Head of caudate nucleus (tissue), 42 donors: ENCODE data around the gene GNGT2.
A peak's percentile ranks its signal among the peaks of the same experiment; 100 is the strongest.

Experiments used
- DNase-seq, 42 donors: peaks; one replicate each; pipeline versions ENCODE4 v3.0.0 to v3.0.0-alpha.2; 2020 to 2021; ENCODE audit warnings: mixed read lengths in 7 of 42
- intact Hi-C: fragments of 100-400 bp; cut with DNase I; formaldehyde crosslinking; loops from one replicate; pipeline ENCODE4 v1.15.0; 2022

GNGT2 gene

DNA sequence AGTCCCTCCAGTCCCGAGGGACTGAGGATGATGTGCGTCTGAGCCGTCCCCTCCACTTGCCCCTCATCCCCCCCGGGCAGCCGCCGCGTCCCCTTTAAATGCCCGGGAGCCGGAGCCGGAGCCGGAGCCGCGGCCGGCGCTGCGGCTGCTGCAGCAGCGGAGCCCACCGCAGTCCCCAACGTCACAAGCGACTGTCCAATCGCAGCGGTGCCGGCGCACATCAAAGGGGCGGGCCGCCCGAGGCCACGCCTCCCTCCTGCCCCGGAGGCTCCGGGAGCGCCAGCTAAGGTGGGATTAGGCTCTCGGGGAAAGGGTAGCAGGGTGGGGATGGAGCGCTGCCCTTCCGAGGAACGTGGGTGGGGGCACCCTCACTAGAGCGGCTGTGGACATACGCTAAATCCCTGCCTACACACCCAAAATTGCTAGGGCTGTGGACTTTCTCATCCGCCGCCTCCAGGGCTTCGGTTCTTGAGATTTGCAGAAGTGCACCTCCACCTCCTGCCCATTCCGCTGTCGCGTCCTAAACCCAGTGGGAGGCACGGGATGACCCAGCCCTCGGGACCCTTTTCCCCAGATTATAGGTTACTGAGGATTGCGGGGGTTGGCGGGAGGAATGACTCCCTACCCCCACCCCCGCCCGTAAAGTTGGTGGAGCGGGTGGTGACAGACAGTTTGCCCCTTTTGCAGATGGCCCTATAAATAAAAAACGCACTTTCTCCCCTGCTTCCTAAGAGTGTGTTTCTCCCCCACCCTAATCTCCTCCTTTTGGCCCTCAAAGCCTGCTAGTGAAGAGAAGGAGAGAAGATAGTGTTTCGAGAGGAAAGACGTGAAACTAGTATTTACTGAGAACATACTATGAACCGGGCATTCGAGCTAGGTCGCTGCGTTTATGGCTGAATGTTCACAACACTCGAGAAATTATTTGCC lies 20.5 kb upstream of the GNGT2 start, which contains the start of gene PHOSPHO1:
Gene PHOSPHO1 (minus strand): TSS at position 152 of the 927 bp plus-strand sequence. CDS start 4,096 bp downstream, outside the sequence.
- peak; percentile 73 to 95 (median 89) for DNase-seq
- intact Hi-C loops, result no loop called here

DNA sequence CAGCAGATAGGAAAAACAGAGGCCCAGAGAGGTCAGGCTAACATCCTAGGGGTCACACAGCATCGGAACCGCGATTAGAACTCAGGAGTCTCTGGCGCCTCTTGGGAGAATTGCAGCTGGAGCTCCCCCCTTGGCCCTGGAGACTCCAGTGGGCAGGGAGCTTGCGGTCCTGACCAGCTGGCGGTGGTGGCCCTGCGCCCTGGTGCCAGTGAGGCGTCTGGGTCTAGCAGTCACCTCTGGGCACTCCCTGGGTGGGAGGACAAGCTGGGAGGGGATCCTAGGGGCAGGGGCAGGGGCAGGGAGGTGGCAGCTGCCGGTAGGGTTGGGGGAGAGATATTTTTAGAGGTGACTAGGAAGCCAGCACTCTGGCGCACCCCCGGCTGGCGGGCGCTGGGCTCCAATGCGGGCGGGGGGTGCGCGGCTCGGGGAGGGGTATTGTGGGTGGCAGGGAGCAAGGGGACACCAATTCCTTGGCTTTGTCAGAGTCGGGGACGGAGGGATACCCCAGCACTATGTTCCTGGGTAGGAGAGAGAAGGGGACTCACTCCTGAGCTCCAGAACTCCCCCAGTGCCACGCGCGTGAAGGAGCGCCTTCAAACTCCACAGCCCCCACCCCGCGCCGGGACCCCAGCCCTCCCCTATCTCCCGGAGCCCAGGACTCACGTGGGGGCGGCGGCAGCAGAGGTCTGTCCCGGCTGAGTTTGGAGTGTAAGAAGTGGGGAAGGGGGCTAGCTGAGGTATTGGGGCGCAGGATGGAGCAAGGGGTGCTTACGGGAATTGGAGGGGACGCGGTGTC lies 19.6 kb upstream of the GNGT2 start:
- peak in 4 of 42 donors; percentile 13 to 27 (median 20) for DNase-seq
- intact Hi-C loops, result loop anchor here (5.0 to 10.0 kb wide), 2 partner anchors 38 to 55 kb away; no protein-coding TSS in a partner anchor

DNA sequence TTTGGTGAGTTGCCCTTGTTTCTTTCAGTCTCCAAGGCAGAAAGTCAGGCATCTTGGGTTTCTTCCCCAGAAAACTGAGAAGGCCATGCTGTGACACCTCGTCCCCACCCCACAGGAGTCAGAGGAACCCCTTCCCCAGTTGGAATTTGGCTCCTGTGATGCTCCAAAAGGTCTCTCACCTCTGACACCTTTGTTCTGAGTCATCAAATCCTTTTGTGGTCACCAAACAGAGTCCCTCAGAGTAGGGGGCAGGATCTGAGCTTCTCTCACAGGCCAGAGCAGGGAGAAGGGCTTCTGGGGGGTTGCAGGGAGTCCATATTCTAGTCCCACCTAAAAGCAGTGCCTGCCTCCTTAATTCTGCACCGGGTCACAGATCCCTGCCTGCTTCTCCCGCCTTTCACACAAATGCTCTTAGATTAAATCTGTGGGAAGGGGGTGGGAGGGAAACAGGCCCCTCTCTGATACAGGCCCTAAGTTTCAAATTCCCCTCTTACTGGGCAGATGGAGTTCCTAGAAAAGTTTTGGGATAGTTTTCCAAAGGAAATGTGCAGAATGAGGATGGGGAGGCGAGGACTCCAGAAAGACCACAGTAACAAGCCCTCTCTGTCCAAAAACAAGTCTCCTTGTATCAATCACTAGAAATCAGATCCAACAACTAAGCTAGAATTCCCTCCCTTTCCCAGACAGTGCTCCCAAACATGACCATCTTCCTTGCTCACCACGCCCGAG lies 18.9 kb upstream of the GNGT2 start:
- intact Hi-C loops, result loop anchor here (5.0 to 10.0 kb wide), 2 partner anchors 37 to 54 kb away; no protein-coding TSS in a partner anchor
- no peak for DNase-seq

DNA sequence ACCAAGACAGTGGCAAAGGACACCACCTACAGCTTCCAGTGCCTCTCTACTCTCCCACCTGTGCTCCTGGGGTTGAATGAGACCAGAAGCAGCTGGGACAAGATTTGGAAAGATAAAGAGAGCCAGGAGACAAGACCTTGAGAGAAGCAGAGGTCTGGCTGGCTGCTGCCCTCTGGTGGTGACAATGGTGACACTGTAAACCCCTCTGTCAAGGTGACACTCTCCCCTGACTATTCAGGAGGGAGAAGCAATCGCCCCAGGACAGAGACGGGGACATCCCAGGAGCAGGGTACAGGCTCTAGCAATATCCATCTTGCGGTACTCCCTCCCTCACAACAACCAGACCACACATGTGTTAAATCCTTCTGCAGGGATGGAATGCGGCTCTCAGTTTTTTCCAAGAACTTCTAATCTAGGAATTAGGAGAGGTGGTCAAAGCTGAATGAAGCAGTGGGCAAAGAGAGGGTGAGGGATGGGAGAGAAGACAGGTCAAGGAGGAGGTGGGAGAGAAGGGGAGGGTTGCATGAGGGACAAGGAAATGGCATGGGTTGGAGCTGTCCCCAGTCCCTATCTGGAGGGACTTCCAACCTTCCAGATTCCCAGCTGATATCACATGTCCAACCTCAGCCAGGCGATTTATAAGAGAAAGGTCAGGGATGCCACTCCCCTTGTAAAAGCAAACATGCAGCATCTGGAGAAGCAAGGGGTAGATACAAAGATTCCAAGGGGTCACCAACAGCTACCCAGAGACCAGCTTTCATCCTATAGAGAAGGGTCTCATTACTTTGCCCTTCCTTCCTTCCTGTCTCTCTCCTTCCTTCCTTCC lies 17.3 kb upstream of the GNGT2 start:
- intact Hi-C loops, result loop anchor here (5.0 to 10.0 kb wide), 2 partner anchors 35 to 53 kb away; no protein-coding TSS in a partner anchor

DNA sequence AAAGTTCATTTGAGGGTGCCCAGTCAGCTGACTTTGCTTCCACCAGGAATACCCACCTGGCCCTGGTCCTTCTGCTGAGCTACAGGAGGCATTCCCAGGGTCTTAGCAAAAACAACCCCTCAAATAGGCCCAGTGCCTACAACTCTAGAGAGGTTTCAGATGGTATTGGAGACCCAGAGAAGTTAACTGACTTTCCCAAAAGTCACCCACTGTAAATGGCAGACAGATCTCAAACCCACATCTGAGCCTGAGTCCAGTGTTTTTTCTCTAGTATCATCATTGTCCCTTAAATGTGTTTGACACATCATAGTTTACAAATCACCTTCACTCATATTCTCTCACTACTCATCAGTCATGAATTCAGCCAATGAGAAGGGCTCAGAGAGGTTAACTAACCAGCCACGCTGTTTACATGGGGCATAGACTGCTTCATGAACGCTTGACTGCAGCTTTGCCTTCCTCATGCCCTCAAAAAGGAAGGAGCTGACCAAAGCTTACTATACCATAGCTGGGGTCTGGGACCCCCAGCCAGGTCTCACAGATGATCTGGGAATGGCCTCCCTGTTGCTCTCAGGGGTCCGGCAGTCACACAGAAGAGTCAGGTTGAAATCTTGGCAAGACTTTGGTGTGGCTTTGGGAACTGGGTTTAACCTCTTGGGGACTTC lies 16.5 kb upstream of the GNGT2 start:
- intact Hi-C loops, result loop anchor here (5.0 to 10.0 kb wide), 2 partner anchors 35 to 52 kb away; no protein-coding TSS in a partner anchor
- no peak for DNase-seq

More for the DNA sequence above, 17.3 kb upstream of the GNGT2 start:
- DNase-seq, result peak; percentile 67 to 90 (median 83)

DNA sequence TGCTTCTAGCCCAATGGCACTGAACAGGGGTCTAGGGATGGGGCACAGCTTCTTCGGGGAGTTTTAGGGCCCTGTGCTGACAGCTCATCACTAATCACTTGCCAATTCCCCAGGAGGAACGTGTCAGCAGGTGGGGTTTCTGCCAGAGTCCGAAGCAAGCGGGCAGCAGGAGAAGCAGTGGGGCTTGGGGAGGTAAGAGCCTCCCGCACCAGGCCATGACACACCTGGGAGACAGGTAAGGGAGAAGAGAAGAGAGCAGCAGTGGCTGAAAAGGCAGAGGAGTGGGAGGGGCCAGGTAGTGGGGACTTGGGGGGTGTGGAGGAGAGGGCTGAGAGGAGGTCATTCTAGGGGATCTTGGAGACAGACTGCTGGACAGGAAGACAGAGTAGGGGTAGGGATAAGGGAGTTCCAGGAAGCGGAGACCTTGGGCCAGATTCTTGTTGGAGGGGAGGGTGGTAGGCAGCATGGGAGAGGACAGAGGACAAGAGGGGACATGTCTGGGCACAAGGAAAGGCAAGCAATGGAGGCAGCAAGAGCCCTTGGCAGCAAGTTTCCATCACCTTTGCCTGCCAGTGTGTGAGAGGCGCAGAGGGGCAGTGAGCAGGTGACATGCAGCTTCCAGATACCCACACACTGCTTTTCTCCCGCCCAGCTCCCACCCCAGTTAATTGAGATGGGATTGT lies 15.3 kb upstream of the GNGT2 start:
- no peak for DNase-seq
- intact Hi-C loops, result loop anchor here (5.0 to 10.0 kb wide), 2 partner anchors 33 to 51 kb away; no protein-coding TSS in a partner anchor

DNA sequence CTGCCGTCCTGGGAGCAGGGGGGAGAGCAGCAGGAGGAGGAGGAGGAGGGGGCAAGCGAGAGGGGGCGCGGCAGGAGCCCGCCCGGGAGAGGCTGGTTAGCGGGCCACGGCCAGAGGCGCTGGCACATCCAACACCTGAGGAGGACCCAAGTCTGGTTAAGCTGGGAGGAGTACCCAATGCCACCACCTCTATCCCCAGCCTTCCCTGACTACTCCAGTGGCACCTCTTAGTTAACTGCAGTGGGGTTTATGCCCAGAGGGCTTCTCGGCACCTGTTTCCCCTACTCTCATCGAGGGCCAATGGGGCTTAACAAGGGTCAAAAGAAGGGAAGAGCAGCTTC lies 14.6 kb upstream of the GNGT2 start:
- intact Hi-C loops, result loop anchor here (5.0 to 10.0 kb wide), 2 partner anchors 33 to 50 kb away; no protein-coding TSS in a partner anchor
- DNase-seq, result no peak

DNA sequence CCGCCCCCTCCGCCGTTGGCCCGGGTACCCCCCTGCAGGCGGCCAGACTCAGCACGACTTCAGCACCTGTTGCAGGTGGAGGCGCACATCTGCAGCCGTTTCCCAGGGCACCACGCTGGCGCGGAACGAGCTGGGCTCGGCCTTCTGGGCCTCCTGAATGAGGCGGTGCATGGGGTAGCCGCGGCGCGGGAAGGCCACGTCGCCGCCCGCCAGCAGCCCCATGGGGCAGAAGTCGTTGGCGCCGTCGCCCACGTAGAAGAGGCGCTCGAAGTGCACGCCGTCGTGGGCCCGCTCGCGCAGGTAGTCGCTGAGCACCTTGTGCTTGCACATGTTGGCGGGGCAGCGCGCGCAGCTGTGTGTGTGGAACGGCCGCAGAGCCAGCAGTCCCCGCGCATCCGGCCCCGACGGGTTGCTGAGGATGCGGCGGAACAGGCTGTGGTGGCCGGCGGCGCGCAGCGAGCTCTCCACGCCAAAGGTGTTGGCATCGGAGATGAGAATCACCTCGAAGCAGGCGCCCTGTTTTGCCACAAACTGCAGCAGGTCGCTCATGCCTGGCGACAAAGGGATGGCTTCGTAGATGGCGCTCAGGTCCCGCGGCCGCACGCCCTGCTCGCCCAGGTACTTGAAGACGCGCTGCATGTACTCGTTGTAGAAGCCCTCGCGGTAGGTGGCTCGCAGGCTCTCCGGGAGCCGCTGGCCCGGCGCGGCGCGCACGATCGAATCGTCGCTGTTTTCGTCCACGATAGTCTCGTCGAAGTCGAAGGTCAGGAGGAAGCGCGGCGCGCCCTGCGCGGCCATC lies 14.0 kb upstream of the GNGT2 start:
- DNase-seq, result no peak
- intact Hi-C loops, result loop anchor here (10.0 kb wide), 1 partner anchor 50 kb away; no protein-coding TSS in a partner anchor

DNA sequence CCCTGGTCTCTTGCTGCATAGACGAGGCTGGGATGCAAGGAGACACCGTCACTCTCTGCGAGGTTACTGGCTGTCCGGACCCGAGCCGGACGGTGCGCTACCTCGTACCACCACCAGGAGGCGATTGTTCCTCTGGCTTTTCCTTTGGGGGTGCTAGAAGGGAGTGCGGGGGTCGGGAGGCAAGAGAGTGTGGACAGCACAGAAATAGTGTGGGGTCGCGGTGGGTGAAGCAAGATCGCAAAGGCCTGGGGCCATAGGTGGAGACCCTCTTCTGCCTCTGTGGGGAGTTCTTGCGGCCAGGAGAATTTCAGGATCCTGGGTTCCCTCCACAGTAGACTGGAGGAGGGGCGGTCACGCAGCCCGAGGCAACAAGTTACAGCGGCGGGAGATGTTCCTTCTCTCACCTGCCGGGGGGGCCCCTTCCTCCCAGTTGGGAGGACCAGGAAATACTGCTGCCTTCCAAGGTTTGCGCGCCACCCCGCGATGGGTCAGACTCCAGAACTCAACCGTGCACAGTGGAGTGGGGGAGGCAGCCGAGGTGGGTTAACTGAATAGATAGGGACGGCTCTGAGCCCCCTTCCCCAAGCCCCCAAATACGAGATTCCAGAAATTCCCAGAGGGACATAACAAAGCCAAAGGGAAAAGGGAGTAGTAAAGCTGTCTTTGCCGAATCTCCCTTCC lies 13.3 kb upstream of the GNGT2 start:
- intact Hi-C loops, result loop anchor here (10.0 kb wide), 1 partner anchor 49 kb away; no protein-coding TSS in a partner anchor
- DNase-seq, result peak in 40 of 42 donors; percentile 18 to 85 (median 64)

DNA sequence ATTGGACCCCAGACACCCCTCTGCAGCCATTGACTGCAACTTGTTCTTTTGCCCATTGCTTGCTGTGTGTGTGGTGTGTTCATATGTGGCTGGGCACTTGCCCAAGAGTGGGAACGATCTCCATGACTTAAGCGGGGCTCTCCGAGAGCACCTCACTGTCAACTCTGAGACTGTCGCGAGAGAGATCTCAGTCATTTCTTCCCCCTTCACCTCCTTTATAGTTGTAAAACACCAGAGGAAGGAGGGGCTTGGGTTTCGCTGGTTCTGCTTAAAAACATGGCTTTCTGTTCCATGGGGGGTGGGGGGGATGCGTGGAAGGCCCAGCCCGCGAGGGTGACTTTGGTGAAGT lies 12.8 kb upstream of the GNGT2 start:
- intact Hi-C loops, result loop anchor here (10.0 kb wide), 1 partner anchor 48 kb away; no protein-coding TSS in a partner anchor
- no peak for DNase-seq

DNA sequence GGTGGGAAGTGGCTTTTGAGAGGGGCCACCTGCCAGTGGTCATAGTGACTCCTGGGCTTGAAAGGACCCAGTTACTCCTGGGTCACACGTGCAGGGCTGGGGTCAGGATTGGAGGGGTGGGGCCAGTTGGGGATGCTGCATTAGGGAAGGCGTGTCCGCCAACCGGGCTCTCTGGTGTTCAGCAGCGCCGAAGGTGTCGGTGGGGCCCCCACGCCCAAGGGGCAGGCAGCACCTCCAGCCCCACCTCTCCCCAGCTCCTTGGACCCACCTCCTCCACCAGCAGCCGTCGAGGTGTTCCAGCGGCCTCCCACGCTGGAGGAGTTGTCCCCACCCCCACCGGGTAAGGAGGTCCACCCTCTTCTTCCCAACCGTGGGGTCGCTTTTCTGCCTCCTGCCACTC lies 9.6 kb upstream of the GNGT2 start:
- intact Hi-C loops, result loop anchor here (10.0 kb wide), 1 partner anchor 45 kb away; no protein-coding TSS in a partner anchor
- no peak for DNase-seq

DNA sequence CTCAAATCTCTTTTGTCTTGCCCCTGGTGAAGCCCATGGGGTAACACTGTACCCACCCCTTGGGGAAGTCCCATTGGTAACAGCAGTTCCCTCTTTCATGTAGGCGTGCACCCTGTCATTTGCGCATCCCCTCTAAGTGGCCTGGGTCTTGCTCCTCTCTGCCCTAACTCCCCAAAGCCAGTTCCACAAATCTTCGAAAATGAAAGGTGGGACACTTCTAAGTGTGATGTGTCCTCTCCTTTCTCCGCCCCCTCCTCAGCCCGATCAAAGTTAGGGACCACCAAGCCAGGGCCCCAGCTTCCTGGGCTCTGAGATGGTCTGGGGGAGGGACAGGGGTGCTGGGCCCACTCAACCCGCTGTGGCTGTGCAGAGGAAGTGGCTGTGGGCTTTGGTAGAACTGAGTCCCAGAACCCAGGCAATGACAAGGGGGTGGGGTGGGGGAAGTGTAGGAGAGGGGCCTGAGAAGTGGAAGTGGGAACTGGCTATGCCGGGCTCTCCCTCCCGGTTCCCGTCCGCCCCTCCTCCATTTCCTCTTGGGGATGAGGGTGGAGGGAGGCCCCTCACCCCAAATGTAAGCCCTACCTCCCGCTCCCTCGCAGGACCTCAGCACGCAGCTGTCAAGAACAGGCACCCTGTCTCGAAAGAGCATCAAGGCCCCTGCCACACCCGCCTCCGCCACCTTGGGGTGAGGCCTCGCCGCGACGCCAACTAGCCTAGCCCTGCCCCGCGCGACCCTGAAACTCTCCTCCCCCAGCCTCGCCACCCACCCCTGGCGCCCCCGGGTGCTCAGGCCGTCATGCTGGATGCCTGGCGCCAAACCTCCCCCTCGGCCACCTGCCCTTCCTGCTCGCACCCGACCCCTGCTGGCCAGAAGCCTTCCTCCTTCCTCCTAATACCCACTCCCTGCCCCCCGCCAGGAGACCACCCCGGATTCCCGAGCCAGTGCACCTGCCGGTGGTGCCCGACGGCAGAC lies 8.9 kb upstream of the GNGT2 start:
- DNase-seq, result peak in 25 of 42 donors; percentile 17 to 62 (median 37)
- intact Hi-C loops, result no loop called here

DNA sequence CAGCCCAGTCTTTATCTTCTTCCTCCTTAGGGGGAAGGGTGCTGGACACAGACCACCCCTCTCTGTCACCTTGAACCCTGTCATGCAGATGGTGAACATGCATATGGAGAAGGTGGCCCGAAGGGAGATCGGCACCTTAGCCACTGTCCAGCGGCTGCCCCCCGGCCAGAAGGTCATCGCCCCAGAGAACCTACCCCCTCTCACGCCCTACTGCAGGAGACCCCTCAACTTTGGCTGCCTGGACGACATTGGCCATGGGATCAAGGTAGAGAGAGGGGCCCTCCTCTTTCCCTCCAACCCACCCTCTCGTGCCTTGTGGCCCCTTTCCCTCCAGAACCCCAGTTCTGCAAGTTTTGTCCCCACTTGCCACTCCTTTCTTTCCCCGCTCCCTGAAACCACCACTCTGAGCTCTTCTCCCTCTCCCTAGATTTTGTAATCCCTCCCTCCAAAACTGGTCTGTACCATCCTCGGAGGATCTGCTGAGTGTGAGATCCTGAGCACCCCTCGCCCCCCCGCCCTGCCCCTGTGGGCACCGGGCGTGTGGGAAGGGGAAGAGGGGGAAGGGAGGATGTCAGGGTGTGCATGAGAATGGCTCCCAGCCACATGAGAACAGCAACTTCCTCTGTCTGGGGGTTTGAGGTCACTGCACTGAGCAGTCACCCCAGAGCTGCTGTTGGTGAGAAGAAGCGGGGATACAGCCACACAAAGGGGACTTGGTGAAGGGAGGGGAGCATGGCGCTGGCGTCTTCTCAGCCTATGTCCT lies 7.5 kb upstream of the GNGT2 start:
- peak in 30 of 42 donors; percentile 17 to 61 (median 43) for DNase-seq
- intact Hi-C loops, result no loop called here
